Mesenchymal stem cell (in vitro differentiated cells and primary cell): ENCODE measurements around the gene RFXAP.

Source experiments
- DNase-seq: peaks from one replicate; pipeline ENCODE4 v3.0.0-alpha.2; 2013
- H2AFZ ChIP-seq: one replicate; pipeline ENCODE4 v1.6.1; 2013; ENCODE audit warnings: low read depth, mild to moderate bottlenecking, control low read depth, inconsistent platforms, low read length, moderate library complexity
- H2AK5ac ChIP-seq: 2 replicates; pipeline ENCODE4 v1.6.1; 2013; ENCODE audit warnings: low read length, moderate library complexity, mild to moderate bottlenecking, inconsistent platforms; ENCODE audit not compliant: severe bottlenecking
- H2BK120ac ChIP-seq: one replicate; pipeline ENCODE4 v1.6.1; 2013; ENCODE audit warnings: low read depth, mild to moderate bottlenecking, inconsistent platforms, low read length, moderate library complexity
- H2BK12ac ChIP-seq, 2 experiments: one replicate each; pipeline ENCODE4 v1.6.1; 2013; ENCODE audit warnings: inconsistent platforms in 2 of 2, low read length in 2 of 2, mild to moderate bottlenecking in 2 of 2, moderate library complexity in 2 of 2, control low read depth in 1 of 2
- H2BK15ac ChIP-seq: one replicate; pipeline ENCODE4 v1.6.1; 2013; ENCODE audit warnings: mild to moderate bottlenecking, low read depth, inconsistent platforms; ENCODE audit not compliant: poor library complexity, severe bottlenecking
- H2BK5ac ChIP-seq: 2 replicates; pipeline ENCODE4 v1.6.1; 2013; ENCODE audit warnings: low read depth, mild to moderate bottlenecking, low read length, control low read depth, inconsistent platforms; ENCODE audit not compliant: poor library complexity, severe bottlenecking
- H3K14ac ChIP-seq, 2 experiments: one replicate each; pipeline ENCODE4 v1.6.1; 2013; ENCODE audit warnings: inconsistent platforms in 2 of 2, low read length in 2 of 2, control low read depth in 1 of 2, mild to moderate bottlenecking in 1 of 2, moderate library complexity in 1 of 2
- H3K18ac ChIP-seq, 2 experiments: one replicate each; pipeline ENCODE4 v1.6.1; 2013; ENCODE audit warnings: inconsistent platforms in 2 of 2, low read length in 2 of 2, control low read depth in 1 of 2, low read depth in 1 of 2, mild to moderate bottlenecking in 1 of 2
- H3K23ac ChIP-seq, 2 experiments: one replicate each; pipeline ENCODE4 v1.6.1; 2013; ENCODE audit warnings: inconsistent platforms in 2 of 2, low read length in 2 of 2, mild to moderate bottlenecking in 2 of 2, moderate library complexity in 2 of 2, control low read depth in 1 of 2
- H3K27ac ChIP-seq: 2 replicates; pipeline ENCODE4 v1.5.1; 2013; ENCODE audit warnings: mild to moderate bottlenecking, moderate library complexity, low read length, control low read depth, inconsistent platforms; ENCODE audit not compliant: poor library complexity, severe bottlenecking
- H3K27me3 ChIP-seq, 2 experiments: 2 replicates each; pipeline versions ENCODE4 v1.6.1 to v1.7.0; 2013; ENCODE audit warnings: low read length in 2 of 2, mild to moderate bottlenecking in 2 of 2, moderate library complexity in 2 of 2, control low read depth in 1 of 2, inconsistent platforms in 1 of 2; ENCODE audit not compliant: control insufficient read depth in 1 of 2, insufficient read depth in 1 of 2
- H3K36me3 ChIP-seq, 2 experiments: 2 replicates each; pipeline versions ENCODE4 v1.6.1 to v1.7.0; 2013; ENCODE audit warnings: low read length in 2 of 2, control low read depth in 1 of 2, inconsistent platforms in 1 of 2, low read depth in 1 of 2, mild to moderate bottlenecking in 1 of 2; ENCODE audit not compliant: insufficient read depth in 2 of 2, control insufficient read depth in 1 of 2
- H3K4ac ChIP-seq, 2 experiments: one replicate each; pipeline ENCODE4 v1.6.1; 2013; ENCODE audit warnings: inconsistent platforms in 2 of 2, low read length in 2 of 2, mild to moderate bottlenecking in 2 of 2, moderate library complexity in 2 of 2, control low read depth in 1 of 2, low read depth in 1 of 2
- H3K4me1 ChIP-seq: 2 replicates; pipeline ENCODE4 v1.6.1; 2013; ENCODE audit warnings: low read depth, low read length, control low read depth; ENCODE audit not compliant: control insufficient read depth, insufficient read depth
- H3K4me2 ChIP-seq: 2 replicates; pipeline ENCODE4 v1.6.1; 2013; ENCODE audit warnings: low read length, mild to moderate bottlenecking, inconsistent platforms; ENCODE audit not compliant: poor library complexity, severe bottlenecking
- H3K4me3 ChIP-seq, 2 experiments: 2 replicates each; pipeline versions ENCODE4 v1.5.1 to v1.7.0; 2013; ENCODE audit warnings: low read length in 2 of 2, mild to moderate bottlenecking in 2 of 2, control low read depth in 1 of 2, low read depth in 1 of 2; ENCODE audit not compliant: insufficient read depth in 1 of 2
- H3K79me1 ChIP-seq: replicated peaks from 2 replicates; pipeline ENCODE4 v1.6.1; 2013; ENCODE audit warnings: mild to moderate bottlenecking, control low read depth, low read length, inconsistent platforms; ENCODE audit not compliant: poor library complexity, severe bottlenecking
- H3K9ac ChIP-seq: 2 replicates; pipeline ENCODE4 v1.7.0; 2013; ENCODE audit warnings: mild to moderate bottlenecking, low read length, moderate library complexity
- H3K9me3 ChIP-seq: 2 replicates; pipeline ENCODE4 v1.7.0; 2013; ENCODE audit warnings: mild to moderate bottlenecking, low read length; ENCODE audit not compliant: control insufficient read depth
- H4K8ac ChIP-seq: one replicate; pipeline ENCODE4 v1.6.1; 2013; ENCODE audit warnings: inconsistent platforms, mild to moderate bottlenecking, low read length, moderate library complexity
- H4K91ac ChIP-seq: one replicate; pipeline ENCODE4 v1.6.1; 2013; ENCODE audit warnings: mild to moderate bottlenecking, low read length, inconsistent platforms
- WGBS: methylation state at CpG from one replicate; pipeline ENCODE4 v1.1.7; 2013; ENCODE audit warnings: mixed read lengths; 5-methylcytosine and 5-hydroxymethylcytosine counted together

Gene RFXAP

DNA sequence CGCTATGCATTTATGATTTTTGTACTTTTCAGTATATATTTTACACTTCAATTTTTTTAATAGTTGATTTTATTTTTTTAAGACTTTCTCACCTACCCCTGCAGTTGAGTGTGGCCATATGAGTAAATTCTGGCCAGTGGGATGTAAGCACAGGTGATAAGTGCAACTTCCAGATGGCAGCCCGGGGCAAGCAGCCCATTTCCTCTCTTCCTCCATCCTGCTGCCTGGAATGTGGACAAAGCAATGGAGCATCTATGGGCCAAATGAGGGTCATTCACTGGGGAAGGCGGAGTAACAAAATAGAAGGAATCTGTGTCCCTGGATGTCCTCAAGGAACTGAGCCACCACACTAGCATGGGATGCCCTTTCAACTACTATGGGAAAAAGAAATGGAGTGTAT is 12.3 kb downstream of the RFXAP start:
- H3K79me1 ChIP-seq: no peaks in the 10 kb centered on the region
- no peak overlapping the region for H4K91ac ChIP-seq
- H2AK5ac ChIP-seq: no peak overlapping the region
- H3K4me1 ChIP-seq: no peaks in the 10 kb centered on the region
- H3K9ac ChIP-seq: no peak overlapping the region
- no peak overlapping the region for H3K23ac ChIP-seq
- peaks cover 0 to 27% of the 10 kb centered on the region in 2 experiments for H3K36me3 ChIP-seq
- H3K18ac ChIP-seq: no peak overlapping the region
- no peak overlapping the region for H2BK15ac ChIP-seq
- H3K14ac ChIP-seq: no peak overlapping the region
- no peak overlapping the region for H3K4ac ChIP-seq
- H4K8ac ChIP-seq: no peak overlapping the region
- no peaks in the 10 kb centered on the region for H3K27me3 ChIP-seq
- H2BK12ac ChIP-seq: no peak overlapping the region
- H2BK120ac ChIP-seq: no peak overlapping the region
- H3K4me2 ChIP-seq: no peak overlapping the region
- DNase-seq: no peak
- no peak overlapping the region for H2BK5ac ChIP-seq
- H3K27ac ChIP-seq: no peak overlapping the region
- H3K4me3 ChIP-seq: no peak overlapping the region
- 100% methylated on average over 2 of the region's 3 CpGs for WGBS
- no peak overlapping the region for H2AFZ ChIP-seq
- no peaks in the 10 kb centered on the region for H3K9me3 ChIP-seq

DNA sequence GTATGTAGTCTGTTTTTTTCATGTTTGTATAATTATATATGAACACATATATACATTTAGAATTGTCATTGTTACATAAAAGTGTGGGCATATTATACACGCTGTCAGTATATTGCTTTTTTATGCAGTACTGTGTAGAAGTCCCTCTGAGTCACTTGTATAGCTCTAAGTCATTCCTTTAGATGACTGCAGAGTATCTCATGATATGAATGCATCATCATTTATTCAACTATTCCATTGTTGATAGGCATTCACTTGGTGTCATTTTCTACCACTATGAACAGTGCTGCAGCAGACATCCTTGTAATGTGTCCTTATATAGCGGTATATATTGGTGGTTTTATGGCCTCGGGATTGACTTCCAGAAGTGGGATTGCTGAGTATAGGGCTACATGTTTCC is 15.3 kb downstream of the RFXAP start:
- no peak overlapping the region for H2AK5ac ChIP-seq
- H3K14ac ChIP-seq: no peak overlapping the region
- no peak overlapping the region for H3K4me2 ChIP-seq
- peaks cover 0 to 13% of the 10 kb centered on the region in 2 experiments for H3K36me3 ChIP-seq
- H3K79me1 ChIP-seq: no peaks in the 10 kb centered on the region
- H3K9me3 ChIP-seq: no peaks in the 10 kb centered on the region
- H2BK120ac ChIP-seq: no peak overlapping the region
- no peak overlapping the region for H2BK15ac ChIP-seq
- no peak overlapping the region for H3K4me3 ChIP-seq
- no peak overlapping the region for H2AFZ ChIP-seq
- no peak for DNase-seq
- no peak overlapping the region for H3K9ac ChIP-seq
- no peak overlapping the region for H2BK5ac ChIP-seq
- H2BK12ac ChIP-seq: no peak overlapping the region
- H3K27me3 ChIP-seq: no peaks in the 10 kb centered on the region
- 93% methylated on average over 3 of the region's 3 CpGs for WGBS
- no peak overlapping the region for H3K27ac ChIP-seq
- no peak overlapping the region for H3K23ac ChIP-seq
- H4K8ac ChIP-seq: no peak overlapping the region
- H4K91ac ChIP-seq: no peak overlapping the region
- H3K4ac ChIP-seq: no peak overlapping the region
- H3K4me1 ChIP-seq: no peaks in the 10 kb centered on the region
- H3K18ac ChIP-seq: no peak overlapping the region

DNA sequence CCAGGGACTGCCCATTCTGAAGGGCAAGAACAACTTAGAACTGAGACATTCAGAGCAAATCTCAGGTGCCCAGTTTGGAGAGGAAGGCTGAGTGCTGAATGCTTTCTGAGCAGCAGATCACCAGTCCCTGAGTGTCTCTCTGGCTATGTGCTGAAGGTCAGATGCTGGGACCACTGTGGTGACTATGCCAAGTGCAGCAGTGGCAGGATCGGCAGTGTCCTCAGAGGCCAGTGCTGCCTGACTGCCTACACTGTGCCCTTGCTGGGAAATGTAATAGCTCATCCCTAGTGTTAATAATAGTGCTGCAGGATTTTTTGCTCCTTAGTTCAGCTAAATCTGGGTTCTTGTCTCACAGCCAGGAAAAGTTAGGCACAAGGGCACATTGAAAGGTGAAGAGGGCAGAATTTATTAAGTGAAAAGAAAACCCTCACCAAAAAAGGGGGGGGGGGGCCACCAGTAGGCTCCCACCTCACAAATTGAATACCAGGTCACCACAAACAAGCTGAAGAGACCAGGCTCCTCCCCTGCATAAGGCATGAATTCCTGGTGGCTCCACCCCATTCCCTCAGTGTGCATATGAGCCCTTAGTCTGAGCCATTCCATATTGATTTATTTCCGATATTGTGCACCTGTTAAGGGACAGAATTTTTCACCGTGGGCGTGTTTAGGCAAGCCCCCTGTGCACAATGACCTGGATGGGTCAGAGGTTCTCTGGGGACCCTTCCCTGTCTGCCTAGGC is 18.5 kb downstream of the RFXAP start:
- Histone ChIP-seq H3K4me1 (peaks cover 1% of the 10 kb centered on the region), H3K23ac (no peak overlapping the region), H3K14ac (no peak overlapping the region), H3K4ac (no peak overlapping the region), H3K4me3 (no peak overlapping the region), H4K91ac (no peak overlapping the region), H3K9ac (no peak overlapping the region), H3K36me3 (no peaks in the 10 kb centered on the region), H3K18ac (no peak overlapping the region), H3K79me1 (no peaks in the 10 kb centered on the region), H2BK15ac (no peak overlapping the region), H2AFZ (no peak overlapping the region), H3K27me3 (no peaks in the 10 kb centered on the region), H3K4me2 (no peak overlapping the region), H2AK5ac (no peak overlapping the region), H4K8ac (no peak overlapping the region), H2BK5ac (no peak overlapping the region), H2BK12ac (no peak overlapping the region), H3K9me3 (no peaks in the 10 kb centered on the region), H2BK120ac (no peak overlapping the region), H3K27ac (no peak overlapping the region)
- DNase-seq: no peak
- WGBS: 67% methylated on average over 4 of the region's 4 CpGs

DNA sequence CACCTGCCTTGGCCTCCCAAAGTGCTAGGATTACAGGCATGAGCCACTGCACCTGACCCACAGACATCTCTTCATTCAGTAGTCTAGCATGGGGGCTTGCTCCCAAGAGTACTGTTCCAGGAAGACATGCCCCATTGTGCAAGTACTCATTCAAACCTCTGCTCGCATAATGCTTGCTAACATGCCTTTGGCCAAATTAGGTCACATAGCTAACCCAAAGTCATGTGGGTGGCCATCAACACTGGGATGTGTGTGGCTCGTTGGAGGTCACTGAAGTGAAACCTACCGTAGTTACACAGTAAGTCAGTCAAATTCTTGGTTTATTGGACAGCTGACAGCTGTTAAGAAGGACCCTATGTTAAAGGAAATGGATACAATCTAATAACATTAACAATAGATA is 20.3 kb downstream of the RFXAP start:
- Histone ChIP-seq H3K9me3 (no peaks in the 10 kb centered on the region), H2BK5ac (no peak overlapping the region), H3K27me3 (no peaks in the 10 kb centered on the region), H2AK5ac (no peak overlapping the region), H3K23ac (no peak overlapping the region), H4K91ac (no peak overlapping the region), H3K36me3 (peaks cover 0 to 6% of the 10 kb centered on the region in 2 experiments), H2BK15ac (no peak overlapping the region), H2BK12ac (no peak overlapping the region), H3K79me1 (no peaks in the 10 kb centered on the region), H3K14ac (no peak overlapping the region), H3K4me1 (peaks cover 1% of the 10 kb centered on the region), H3K9ac (no peak overlapping the region), H3K18ac (no peak overlapping the region), H2AFZ (no peak overlapping the region), H3K4me3 (no peak overlapping the region), H3K27ac (no peak overlapping the region), H2BK120ac (no peak overlapping the region), H3K4me2 (no peak overlapping the region), H4K8ac (no peak overlapping the region), H3K4ac (no peak overlapping the region)
- DNase-seq: no peak
- 90% methylated on average over 3 of the region's 3 CpGs for WGBS
